GM23248 (cell line): ENCODE measurements around the gene WNT1.

Source experiments
- EZH2 ChIP-seq: fragments of 200-600 bp; sonication (generic); IDR thresholded peaks from 2 replicates; pipeline ENCODE4 v1.6.1; 2018; ENCODE audit warnings: antibody characterized with exemption, mild to moderate bottlenecking; ENCODE audit not compliant: insufficient read depth, poor library complexity, severe bottlenecking
- EZH2phosphoT487 ChIP-seq: fragments of 200-600 bp; sonication (generic); IDR thresholded peaks from 2 replicates; pipeline ENCODE4 v1.6.1; 2018; ENCODE audit warnings: antibody characterized with exemption, moderate library complexity, mild to moderate bottlenecking, low read depth; ENCODE audit not compliant: insufficient read depth

- TF ChIP-seq EZH2 (no peak), EZH2phosphoT487 (no peak)
These were observed 41.6 kb downstream of the WNT1 start for GRCh38 chr12:49019443-49020324.
